Stimulated activated CD8-positive, alpha-beta memory T cell treated with anti-CD3 and anti-CD28 coated beads, Interleukin-4, amount 100 ng/mL, for 1 hour (primary cell): Measurements from ENCODE around the gene CABP4.
"Not testable (repeated sequence)": the region's sequence is repeated elsewhere in the genome, so short reads cannot be mapped to it uniquely, and the experiment has no call there.

Experiments
- DNase-seq, 2 donors: peaks; one replicate each; pipeline ENCODE4 v3.0.0-alpha.2; 2020; ENCODE audit warnings: low read depth in 2 of 2, low spot score in 1 of 2

CABP4 gene

GRCh38 chr11:67452141-67452952, 2.8 kb upstream of the CABP4 start, which contains the start of gene GPR152:
Gene GPR152, minus strand, starts transcription at chr11:67452729. Its CDS starts 5 bp downstream, at chr11:67452724.
- DNase-seq: no peak

DNA sequence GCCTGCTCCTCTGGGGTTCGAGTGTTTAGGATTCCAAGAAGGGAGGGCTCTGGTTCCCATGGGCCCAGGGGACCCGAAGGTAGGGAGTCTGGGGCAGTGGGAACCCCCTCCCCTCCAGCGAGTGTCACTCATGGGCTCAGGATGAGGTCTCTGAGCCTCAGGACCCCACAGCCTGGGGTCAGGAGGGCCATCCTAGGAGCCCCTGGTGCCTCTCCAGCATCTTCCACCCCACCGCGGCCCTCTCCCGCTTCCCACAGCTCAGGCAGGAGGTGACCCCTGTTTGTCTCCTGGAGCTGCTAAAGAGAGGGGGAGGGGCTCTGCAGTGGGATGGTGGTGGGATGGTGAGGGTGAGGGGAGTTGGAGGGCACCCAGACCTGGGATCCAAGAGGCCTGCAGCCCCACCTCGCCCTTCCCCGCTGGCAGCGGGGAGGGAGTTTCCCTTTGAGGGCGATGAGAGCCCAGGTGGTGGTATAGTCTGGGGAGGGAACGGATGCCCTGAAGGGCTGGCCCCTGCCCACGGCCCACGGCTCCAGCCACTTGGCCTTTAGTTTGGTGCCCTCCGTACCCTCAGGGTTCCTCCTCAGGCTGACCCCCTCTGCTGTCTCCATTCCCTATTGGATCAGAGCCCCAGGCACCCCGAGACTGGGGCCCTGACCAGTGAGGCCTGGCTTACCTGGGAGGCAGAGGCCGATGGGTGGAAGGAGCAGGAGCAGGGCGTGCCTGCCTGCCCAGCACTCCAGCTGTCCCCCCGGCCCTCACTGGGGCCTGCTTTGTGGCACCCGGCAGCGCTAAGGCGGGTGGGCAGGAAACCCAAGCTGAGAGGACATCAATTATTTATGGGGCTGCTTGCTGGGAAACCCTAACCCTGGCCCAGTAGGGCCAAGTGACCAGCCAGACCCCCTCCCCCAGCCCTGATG, 1.1 kb upstream of the CABP4 start:
- DNase-seq: no peak

- no peak for DNase-seq
Observed at GRCh38 chr11:67456068-67456705, 1.0 kb downstream of the CABP4 start.

GRCh38 chr11:67457453-67457852, 2.3 kb downstream of the CABP4 start:
- DNase-seq: no peak

DNA sequence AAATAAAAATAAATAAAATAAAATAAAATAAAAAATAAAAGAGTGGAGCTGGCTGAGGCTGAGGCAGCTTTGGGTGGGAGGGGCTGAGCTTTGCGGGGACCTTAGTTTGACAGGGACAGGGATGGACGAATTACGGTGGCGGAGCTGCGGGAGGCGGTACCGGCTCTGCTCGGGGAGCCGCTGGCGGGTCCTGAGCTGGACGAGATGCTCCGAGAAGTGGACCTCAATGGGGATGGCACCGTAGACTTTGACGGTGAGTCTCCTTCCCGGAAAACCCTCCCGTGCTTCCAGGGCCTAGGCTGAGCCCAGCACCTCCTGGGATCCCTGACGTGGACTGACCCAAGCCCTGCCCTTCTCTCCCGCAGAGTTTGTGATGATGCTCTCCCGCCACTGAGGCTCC, 3.1 kb downstream of the CABP4 start:
- no peak for DNase-seq

- no peak for DNase-seq
Observed at GRCh38 chr11:67463186-67463585, 8.0 kb downstream of the CABP4 start.

DNA sequence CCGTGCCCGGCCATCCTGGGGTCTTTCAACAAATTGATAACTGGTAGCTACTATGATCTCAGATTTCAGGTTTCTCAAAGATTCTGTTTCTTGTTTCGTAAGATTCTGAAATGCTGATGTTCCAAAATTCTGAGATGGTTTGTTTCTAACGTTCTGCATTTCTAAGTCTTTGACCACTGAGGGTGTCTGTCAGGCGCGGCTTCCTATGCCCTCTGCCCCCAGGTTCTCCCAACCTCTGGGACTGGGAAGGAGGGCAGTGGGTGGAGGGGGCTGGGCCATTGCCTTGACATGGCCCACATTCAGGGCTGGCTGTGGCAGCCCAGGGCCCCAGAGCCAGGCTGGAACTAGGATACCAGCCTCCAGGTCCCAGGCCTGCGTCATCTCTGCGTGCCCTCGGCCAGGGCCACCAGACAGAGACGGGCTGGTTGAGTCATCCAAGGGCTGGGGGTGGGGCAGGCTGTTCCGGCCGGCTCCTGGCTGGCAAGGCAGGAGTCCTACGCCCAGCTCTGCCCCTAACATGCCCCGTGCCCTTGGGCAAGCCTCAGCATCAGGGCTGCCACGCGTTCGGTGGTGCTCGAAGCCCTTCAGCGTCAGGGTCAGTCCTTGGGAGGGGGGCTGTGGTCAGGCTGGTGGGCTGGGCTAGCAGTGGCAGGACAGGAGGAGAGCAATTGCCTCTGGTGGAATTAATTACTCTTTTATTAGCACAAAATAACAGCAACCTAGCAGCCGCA, 8.7 kb downstream of the CABP4 start:
- DNase-seq: no peak

- peak; percentile 79 to 87 for DNase-seq
Observed at GRCh38 chr11:67464411-67465188, 9.4 kb downstream of the CABP4 start.

DNA sequence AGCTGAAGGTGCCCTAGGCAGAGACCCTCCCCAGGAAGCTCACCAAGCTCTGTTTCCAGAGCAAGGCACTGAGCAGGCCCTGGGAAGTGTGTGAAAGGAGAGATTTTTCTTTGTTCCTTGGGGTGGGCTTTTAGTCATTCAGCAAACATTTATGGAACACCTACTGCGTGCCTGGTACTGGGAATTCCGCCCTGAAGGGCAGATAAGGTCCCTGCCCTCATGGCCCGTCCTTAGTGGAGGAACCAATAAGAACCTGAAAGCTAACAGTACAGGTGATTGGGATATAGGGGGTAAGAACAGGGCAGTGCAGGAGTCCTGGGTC, 10.0 kb downstream of the CABP4 start:
- no peak for DNase-seq

DNA sequence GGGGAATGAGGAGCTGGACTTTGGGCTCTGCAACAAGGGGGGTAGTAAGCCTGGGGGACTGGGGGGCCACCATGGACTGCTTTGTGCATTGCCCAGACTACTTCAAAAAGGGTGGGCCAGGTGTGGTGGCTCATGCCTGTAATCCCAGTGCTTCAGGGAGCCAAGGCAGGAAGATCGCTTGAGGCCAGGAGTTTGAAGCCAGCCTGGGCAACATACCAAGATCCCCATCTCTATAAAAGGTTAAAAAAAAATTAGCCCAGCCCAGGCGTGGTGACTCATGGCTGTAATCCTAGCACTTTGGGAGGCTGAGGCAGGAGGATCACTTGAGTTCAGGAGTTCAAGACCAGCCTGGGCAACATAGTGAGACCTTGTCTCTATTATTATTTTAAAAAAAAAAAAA, 10.4 kb downstream of the CABP4 start:
- DNase-seq: not testable (repeated sequence)

DNA sequence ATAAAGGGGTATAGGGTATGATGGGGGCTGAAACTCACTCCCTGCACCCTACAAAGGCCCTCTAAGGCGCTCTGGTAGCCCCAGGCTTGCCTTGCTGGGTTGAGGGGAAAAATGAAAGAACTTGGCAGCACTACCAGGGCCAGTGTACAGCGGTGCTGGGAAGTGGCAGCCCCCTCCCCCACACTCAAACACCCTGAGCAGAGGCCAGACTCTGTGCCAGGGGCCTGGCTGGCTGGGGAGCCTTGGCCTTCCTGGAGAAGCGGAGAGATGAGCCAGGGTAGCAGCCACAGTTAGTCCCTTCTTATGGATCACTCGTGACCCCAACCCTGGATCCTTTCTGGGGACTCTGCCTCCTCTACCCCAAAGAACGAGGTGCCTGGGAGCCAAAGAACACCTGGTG, 11.2 kb downstream of the CABP4 start:
- no peak for DNase-seq

DNA sequence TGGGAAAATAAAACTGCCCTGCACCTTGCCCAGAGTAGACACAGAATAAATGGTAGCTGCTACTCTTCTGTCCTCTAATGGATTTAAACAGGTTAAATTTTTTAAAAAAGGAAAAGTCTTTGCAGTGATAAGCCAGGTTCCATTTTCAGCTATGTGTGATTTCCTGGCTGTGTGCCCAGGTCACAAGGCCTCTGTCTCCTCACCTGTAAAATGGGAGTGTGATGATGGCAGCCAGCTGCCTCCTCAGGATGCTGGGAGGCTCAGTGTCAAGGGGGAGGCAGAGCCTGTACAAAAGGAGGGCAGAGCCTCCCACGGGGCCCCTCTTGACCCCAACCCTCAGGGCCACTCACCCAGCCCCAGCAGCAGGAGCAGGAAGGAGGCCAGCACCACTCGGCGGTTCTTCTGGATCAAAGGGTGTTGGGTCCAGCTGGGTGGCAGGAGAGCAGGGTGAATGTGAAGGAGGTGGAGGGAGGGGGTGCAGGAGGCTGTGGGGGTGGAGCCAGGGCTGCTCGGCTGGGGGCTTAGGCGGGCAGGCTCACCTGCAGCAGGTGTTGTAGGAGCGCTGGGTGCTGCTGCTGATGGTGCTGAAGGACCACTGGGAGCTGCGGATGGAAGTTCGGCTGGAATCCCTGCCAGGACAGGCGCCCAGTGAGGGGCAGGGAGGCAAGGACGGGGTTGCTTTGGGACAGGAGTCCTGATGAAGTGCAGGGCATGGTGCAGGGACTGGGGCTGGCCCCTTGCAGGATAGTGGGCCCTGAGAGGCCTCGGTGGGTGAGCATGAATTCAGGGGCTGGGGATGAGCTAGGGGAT, 12.0 kb downstream of the CABP4 start:
- DNase-seq: no peak

- no peak for DNase-seq
Observed at GRCh38 chr11:67468056-67468455, 12.9 kb downstream of the CABP4 start.

DNA sequence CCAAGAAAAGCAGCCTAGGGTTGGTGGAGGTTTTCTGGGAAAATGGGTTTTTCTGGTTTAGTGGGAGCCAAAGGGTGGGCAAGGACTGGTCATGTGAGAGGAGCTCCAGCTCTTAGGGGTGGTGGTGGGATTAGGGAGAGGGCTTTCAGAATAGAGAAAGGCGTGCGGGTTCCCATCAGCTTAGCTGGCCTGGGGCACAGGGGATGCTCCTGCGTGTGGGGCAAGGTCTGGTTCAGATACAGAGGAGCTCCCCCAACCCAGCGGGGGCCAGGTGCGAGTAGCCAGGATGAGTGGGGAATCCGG, 13.3 kb downstream of the CABP4 start:
- DNase-seq: no peak

DNA sequence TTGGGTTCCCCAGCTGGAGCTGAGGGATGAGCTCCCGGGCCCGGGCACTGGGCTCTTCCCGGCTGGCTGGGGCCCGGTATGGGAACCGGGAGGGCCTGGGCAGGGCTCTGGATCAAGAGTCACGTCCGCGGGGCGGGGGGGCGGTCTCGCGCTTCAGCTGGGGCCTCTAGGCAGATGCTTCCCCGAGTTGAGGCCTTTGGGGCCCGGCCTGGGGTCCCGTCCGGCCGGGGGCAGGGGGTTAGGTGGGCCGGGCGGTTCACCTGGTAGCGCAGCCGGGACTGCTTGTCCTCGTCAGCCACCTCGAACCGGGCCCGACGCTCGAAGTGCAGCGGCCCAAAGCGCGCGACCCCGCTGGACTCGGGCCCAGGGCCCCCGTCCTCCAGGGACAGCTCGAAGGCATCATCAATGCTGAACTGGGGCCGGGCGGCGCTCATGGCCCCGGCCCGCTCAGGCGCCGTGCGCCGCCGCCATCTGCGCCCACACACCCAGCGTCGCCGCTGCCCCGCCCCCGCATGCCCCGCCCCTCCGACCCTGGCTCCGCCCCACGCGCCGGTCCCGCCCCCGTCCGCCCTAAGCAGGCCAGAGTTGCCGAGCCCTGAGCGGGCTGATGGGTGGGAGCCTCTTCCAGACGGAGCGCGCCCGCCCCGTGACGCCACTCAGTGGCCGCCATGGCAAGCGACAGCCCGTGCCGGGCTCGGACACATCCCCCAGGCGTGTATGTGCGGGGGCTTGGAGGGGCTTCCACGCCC, 13.8 kb downstream of the CABP4 start, which contains the start of gene TMEM134:
TMEM134 (minus strand) TSS at position 493 of the 749 bp plus-strand sequence; CDS start at position 434, 59 bp downstream.
- peak; percentile 86 to 89 for DNase-seq

- no peak for DNase-seq
Observed at GRCh38 chr11:67469508-67469811, 14.3 kb downstream of the CABP4 start.

- no peak for DNase-seq
Observed at GRCh38 chr11:67470337-67471002, 15.3 kb downstream of the CABP4 start.

GRCh38 chr11:67472882-67473281, 17.7 kb downstream of the CABP4 start:
- no peak for DNase-seq
